WERI-Rb-1 (cell line): Measurements from ENCODE around the gene OR6C6.

Source experiments
- DNase-seq: peaks from one replicate; pipeline ENCODE4 v3.0.0-alpha.2; 2020
- H3K27ac ChIP-seq: fragments of 250-450 bp; sonication (Bioruptor Pico); 2 replicates; pipeline ENCODE4 v1.5.1; 2020; ENCODE audit warnings: mild to moderate bottlenecking, moderate library complexity
- H3K27me3 ChIP-seq: fragments of 250-450 bp; sonication (Bioruptor Pico); 2 replicates; pipeline ENCODE4 v1.5.1; 2021; ENCODE audit warnings: mild to moderate bottlenecking, low read depth, moderate library complexity; ENCODE audit not compliant: insufficient read depth, severe bottlenecking
- H3K36me3 ChIP-seq: fragments of 250-450 bp; sonication (Bioruptor Pico); 2 replicates; pipeline ENCODE4 v1.5.1; 2020; ENCODE audit warnings: mild to moderate bottlenecking, moderate library complexity
- H3K4me3 ChIP-seq: 2 replicates; pipeline ENCODE4 v1.5.1; 2011; ENCODE audit warnings: low read depth, mild to moderate bottlenecking, control low read depth, low read length
- H3K9me3 ChIP-seq: fragments of 250-450 bp; sonication (Bioruptor Pico); 2 replicates; pipeline ENCODE4 v1.5.1; 2021; ENCODE audit warnings: mild to moderate bottlenecking, moderate library complexity; ENCODE audit not compliant: severe bottlenecking
- CTCF ChIP-seq: IDR thresholded peaks from 2 replicates; pipeline ENCODE4 v1.5.1; 2011; ENCODE audit warnings: low read depth, mild to moderate bottlenecking, control low read depth, inconsistent platforms, low read length

OR6C6 gene

GRCh38 chr12:55246159-55246558 is 50.2 kb downstream of the OR6C6 start:
- Histone ChIP-seq H3K9me3 (no peaks in the 10 kb centered on the region), H3K4me3 (no peak overlapping the region), H3K27me3 (peaks cover 46% of the 10 kb centered on the region), H3K36me3 (no peaks in the 10 kb centered on the region), H3K27ac (no peak overlapping the region)
- no peak for DNase-seq
- no peak for TF ChIP-seq CTCF

- Histone ChIP-seq H3K4me3 (no peak within 1 kb of the TSS), H3K9me3 (no peaks in the 10 kb centered on the region), H3K36me3 (no peaks in the 10 kb centered on the region), H3K27ac (no peak within 1 kb of the TSS), H3K27me3 (peaks cover 45% of the 10 kb centered on the region)
- DNase-seq: no peak
- TF ChIP-seq CTCF: no peak
Observed at GRCh38 chr12:55244309-55244708, 52.1 kb downstream of the OR6C6 start, which contains the start of gene OR6C74. Gene OR6C74 (plus strand): TSS chr12:55244609. CDS start chr12:55247288, 2,679 bp downstream.
